Gastrocnemius medialis (tissue), 4 donors: ENCODE measurements around the gene KDM4B.

Experiments
- CTCF ChIP-seq, 5 experiments: fragments of 450-650 bp in 3 of 5; fragments of 200-600 bp in 2 of 5; sonication (generic) in 2 of 5; IDR thresholded peaks in 4 of 5; conservative IDR thresholded peaks in 1 of 5; 1 replicate in 4 of 5; 2 replicates in 1 of 5; pipeline ENCODE4 v1.5.1; 2016 to 2019; ENCODE audit warnings: antibody characterized with exemption in 5 of 5, mild to moderate bottlenecking in 3 of 5, moderate library complexity in 3 of 5
- POLR2A ChIP-seq, 2 donors: fragments of 450-650 bp; IDR thresholded peaks; one replicate each; pipeline ENCODE4 v1.6.1; 2017; ENCODE audit warnings: antibody characterized with exemption in 2 of 2, mild to moderate bottlenecking in 2 of 2, moderate library complexity in 2 of 2

- TF ChIP-seq POLR2A (IDR thresholded peaks at IDR 0.05) (no peak), CTCF (IDR thresholded peaks at IDR 0.05 in 4 of 5, conservative IDR thresholded peaks at IDR 0.05 in 1 of 5) (no peak)
These were observed 159.5 kb downstream of the KDM4B start for GRCh38 chr19:5128251-5128935.
